Dedifferentiated amniotic fluid mesenchymal stem cell (primary cell): ENCODE data around the gene CROCC.
A peak's percentile ranks its signal among the peaks of the same experiment; 100 is the strongest.
"Not testable (repeated sequence)": the region's sequence is repeated elsewhere in the genome, so short reads cannot be mapped to it uniquely, and the experiment has no call there.

Source experiments
- DNase-seq: peaks from one replicate; pipeline ENCODE4 v3.0.0-alpha.2; 2016; ENCODE audit errors: extremely low spot score

Gene CROCC

GRCh38 chr1:16921391-16922185 lies at the start of gene CROCC:
Gene CROCC, plus strand, starts transcription at chr1:16921931. Its CDS starts 88 bp downstream, at chr1:16922019.
- DNase-seq: no peak

- peak; percentile 38 for DNase-seq
These were observed 49.3 kb upstream of the CROCC start for GRCh38 chr1:16872152-16873075.

- DNase-seq: not testable (repeated sequence)
These were observed 48.5 kb upstream of the CROCC start for GRCh38 chr1:16873076-16873879.

- not testable (repeated sequence) for DNase-seq
These were observed 46.6 kb upstream of the CROCC start for GRCh38 chr1:16874968-16875765.

GRCh38 chr1:16881742-16882141 lies 40.0 kb upstream of the CROCC start:
- DNase-seq: not testable (repeated sequence)

- DNase-seq: no peak
These were observed 38.7 kb upstream of the CROCC start for GRCh38 chr1:16882986-16883385.

- DNase-seq: not testable (repeated sequence)
These were observed 37.2 kb upstream of the CROCC start for GRCh38 chr1:16884487-16884886.

GRCh38 chr1:16886860-16887605 lies 34.7 kb upstream of the CROCC start:
- DNase-seq: no peak

GRCh38 chr1:16888860-16889816 lies 32.6 kb upstream of the CROCC start:
- no peak for DNase-seq

- not testable (repeated sequence) for DNase-seq
These were observed 31.2 kb upstream of the CROCC start for GRCh38 chr1:16890539-16891021.

- DNase-seq: not testable (repeated sequence)
These were observed 30.7 kb upstream of the CROCC start for GRCh38 chr1:16891057-16891456.

GRCh38 chr1:16892978-16893525 lies 28.7 kb upstream of the CROCC start:
- not testable (repeated sequence) for DNase-seq

GRCh38 chr1:16893796-16894195 lies 27.9 kb upstream of the CROCC start:
- DNase-seq: not testable (repeated sequence)

- DNase-seq: not testable (repeated sequence)
These were observed 27.4 kb upstream of the CROCC start for GRCh38 chr1:16894338-16894737.

GRCh38 chr1:16895233-16895597 lies 26.5 kb upstream of the CROCC start:
- not testable (repeated sequence) for DNase-seq

GRCh38 chr1:16895598-16896315 lies 26.0 kb upstream of the CROCC start, which contains the start of gene RNU1-2:
Gene RNU1-2, plus strand, starts transcription at chr1:16895980.
- peak; percentile 97 for DNase-seq

GRCh38 chr1:16896316-16897055 lies 25.2 kb upstream of the CROCC start:
- peak; percentile 35 for DNase-seq
